Stimulated activated effector memory CD8-positive, alpha-beta T cell treated with anti-CD3 and anti-CD28 coated beads, Interleukin-12 subunit alpha, Interleukin-12 subunit beta, amount 100 ng/mL, for 72 hours (primary cell): ENCODE data around the gene CD320.
"Not testable (repeated sequence)": the region's sequence is repeated elsewhere in the genome, so short reads cannot be mapped to it uniquely, and the experiment has no call there.

Source experiments
- ATAC-seq: fragments of 150-1000 bp; cut with Tn5 transposase; 2 replicates; pipeline ENCODE4 v1.10.0; 2021
- DNase-seq, 2 donors: peaks; one replicate each; pipeline ENCODE4 v3.0.0; 2021 to 2022; ENCODE audit warnings: low spot score in 2 of 2
- H3K27ac Mint-ChIP-seq: one replicate; pipeline ENCODE4 v1.8.0; 2022; ENCODE audit warnings: mild to moderate bottlenecking, mixed read lengths
- H3K36me3 Mint-ChIP-seq: one replicate; pipeline ENCODE4 v1.8.0; 2022; ENCODE audit warnings: mild to moderate bottlenecking, mixed read lengths
- H3K4me1 Mint-ChIP-seq: one replicate; pipeline ENCODE4 v1.8.0; 2022; ENCODE audit warnings: mixed read lengths
- H3K4me3 Mint-ChIP-seq: one replicate; pipeline ENCODE4 v1.8.0; 2022; ENCODE audit warnings: mild to moderate bottlenecking, mixed read lengths
- H3K9me3 Mint-ChIP-seq: one replicate; pipeline ENCODE4 v1.8.0; 2022; ENCODE audit warnings: mixed read lengths

The CD320 gene

DNA sequence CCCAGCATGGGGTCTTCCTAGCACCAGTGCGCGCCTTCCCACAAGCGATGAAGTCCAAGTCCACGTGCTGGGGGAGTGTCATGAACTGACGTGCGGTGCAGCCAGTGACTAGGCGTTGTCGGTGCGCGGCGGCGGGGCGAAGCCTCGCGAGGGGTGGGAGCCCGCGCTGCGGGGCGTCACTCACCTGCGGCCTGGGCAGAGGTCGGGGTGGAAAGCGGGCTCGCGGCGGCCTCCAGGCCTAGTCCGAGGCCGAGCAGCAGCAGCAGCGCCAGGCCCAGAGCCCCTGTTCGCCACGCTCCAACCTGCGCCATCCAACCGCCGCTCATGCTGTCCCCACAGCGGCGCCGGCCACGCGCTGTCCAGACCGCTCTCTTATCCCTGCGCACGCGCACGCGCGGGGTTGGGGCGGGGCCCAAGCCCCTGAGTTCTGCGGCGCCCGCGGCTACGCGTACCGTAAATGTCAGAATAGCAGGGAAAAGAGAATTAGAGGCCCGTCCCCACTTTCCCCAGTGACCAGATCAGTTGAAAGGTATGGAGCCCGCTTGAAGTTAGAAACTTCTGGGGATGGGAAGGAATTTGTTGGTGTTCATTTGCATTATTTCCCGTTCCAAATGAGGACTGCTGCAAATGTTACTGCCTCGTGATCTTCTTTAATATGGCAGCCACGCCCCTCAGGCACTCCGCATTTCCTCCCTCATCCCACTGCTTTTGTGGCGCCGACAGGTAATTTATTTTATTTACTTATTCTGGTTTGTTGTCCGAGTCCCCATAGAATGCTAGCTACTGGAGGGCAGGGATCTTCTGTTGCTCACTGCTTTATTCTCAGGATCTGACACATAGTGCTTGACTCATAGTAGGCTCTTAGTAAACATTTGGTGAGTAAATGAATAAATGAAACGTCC is at the start of gene CD320:
CD320 (minus strand) TSS at position 394 of the 902 bp plus-strand sequence; CDS start at position 326, 68 bp downstream.
- Mint-ChIP-seq H3K36me3 (peaks cover 67% of the 10 kb centered on the region), H3K27ac (peak within 1 kb of the TSS; percentile 46), H3K9me3 (no peaks in the 10 kb centered on the region), H3K4me1 (peaks cover 45% of the 10 kb centered on the region), H3K4me3 (peak within 1 kb of the TSS; percentile 91)
- peak; percentile 92 for ATAC-seq
- DNase-seq: peak; percentile 77 to 95

DNA sequence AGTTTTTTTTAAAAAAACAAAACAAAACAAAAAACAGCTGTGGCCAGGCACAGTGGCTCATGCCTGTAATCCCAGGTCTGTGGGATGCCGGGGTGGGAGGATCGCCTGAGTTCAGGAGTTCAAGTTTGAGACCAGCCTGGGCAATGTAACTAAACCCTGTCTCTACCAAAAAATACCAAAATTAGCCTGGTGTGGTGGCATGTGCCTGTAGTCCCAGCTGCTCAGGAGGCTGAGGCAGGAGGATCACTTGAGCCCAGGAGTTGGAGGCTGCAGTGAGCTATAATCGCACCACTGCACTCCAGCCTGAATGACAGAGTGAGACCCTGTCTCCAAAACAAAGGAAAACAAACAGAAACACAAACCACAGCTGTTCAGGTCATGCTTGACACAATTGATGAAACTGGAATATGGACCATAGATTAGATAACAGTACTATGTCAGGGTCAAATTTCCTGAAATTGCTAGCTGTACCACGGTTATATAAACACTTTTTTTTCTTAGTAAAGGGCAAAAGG is 48.9 kb upstream of the CD320 start:
- no peak overlapping the region for H3K27ac Mint-ChIP-seq
- no peak for ATAC-seq
- H3K4me3 Mint-ChIP-seq: no peak overlapping the region
- DNase-seq: no peak
- H3K9me3 Mint-ChIP-seq: peaks cover 4% of the 10 kb centered on the region
- H3K4me1 Mint-ChIP-seq: peaks cover 21% of the 10 kb centered on the region
- no peaks in the 10 kb centered on the region for H3K36me3 Mint-ChIP-seq

DNA sequence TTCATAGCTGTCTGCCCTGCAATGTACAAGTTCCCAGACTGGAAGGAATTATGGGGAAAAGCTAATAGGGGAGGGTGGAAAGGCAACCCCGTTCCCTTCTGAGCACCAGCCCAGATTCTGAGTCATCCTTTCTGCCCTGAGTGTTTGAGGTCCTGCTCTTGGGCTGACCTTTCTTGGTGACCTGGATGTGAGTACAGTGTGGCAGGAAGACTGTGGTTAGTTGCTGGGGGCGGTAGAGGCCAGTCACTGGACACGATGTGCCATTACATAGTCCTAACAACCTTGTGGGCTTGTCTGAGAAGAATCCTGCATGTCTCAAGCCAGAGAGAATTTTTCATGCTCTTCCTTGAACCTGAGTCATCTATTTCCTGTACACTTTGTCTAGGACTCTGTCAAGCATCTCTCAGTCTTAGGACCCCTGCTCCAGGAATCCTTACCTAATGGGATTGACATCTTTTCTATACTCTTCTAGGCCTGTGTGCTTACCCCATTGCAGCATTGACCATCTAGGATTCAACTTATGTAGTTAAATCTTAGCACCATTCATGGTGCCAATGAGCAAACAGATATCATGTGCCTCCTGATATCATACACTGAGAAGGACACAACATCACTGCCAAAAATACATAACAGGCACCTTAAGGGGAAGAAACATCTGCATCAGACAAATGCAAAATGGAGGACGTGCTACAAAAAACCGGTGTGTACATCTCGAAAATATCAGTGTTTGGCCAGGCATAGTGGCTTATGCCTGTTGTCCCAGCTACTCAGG is 47.7 kb upstream of the CD320 start:
- Mint-ChIP-seq H3K27ac (no peak overlapping the region), H3K4me1 (peaks cover 19% of the 10 kb centered on the region), H3K4me3 (peak overlapping the region; percentile 5), H3K9me3 (peaks cover 4% of the 10 kb centered on the region), H3K36me3 (no peaks in the 10 kb centered on the region)
- ATAC-seq (peak; percentile 87), DNase-seq (no peak)

DNA sequence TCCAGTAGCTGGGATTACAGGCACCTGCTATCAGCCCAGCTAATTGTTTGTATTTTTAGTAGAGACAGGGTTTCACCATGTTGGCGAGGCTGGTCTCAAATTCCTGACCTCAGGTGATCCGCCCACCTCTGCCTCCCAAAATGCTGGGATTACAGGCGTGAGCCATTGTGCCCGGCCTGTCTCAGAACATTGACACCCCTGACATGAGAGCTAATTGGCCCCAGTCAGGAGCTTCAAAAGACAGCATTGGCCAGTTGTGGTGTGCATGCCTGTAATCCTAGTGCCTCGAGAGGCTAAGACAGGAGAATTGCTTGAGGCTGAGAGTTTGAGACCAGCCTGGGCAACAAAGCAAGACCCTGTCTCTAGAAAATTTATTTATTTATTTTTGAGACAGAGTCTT is 44.7 kb upstream of the CD320 start:
- not testable (repeated sequence) for DNase-seq, H3K27ac Mint-ChIP-seq, ATAC-seq, H3K9me3 Mint-ChIP-seq, H3K36me3 Mint-ChIP-seq, H3K4me3 Mint-ChIP-seq
- H3K4me1 Mint-ChIP-seq: peaks cover 19% of the 10 kb centered on the region

DNA sequence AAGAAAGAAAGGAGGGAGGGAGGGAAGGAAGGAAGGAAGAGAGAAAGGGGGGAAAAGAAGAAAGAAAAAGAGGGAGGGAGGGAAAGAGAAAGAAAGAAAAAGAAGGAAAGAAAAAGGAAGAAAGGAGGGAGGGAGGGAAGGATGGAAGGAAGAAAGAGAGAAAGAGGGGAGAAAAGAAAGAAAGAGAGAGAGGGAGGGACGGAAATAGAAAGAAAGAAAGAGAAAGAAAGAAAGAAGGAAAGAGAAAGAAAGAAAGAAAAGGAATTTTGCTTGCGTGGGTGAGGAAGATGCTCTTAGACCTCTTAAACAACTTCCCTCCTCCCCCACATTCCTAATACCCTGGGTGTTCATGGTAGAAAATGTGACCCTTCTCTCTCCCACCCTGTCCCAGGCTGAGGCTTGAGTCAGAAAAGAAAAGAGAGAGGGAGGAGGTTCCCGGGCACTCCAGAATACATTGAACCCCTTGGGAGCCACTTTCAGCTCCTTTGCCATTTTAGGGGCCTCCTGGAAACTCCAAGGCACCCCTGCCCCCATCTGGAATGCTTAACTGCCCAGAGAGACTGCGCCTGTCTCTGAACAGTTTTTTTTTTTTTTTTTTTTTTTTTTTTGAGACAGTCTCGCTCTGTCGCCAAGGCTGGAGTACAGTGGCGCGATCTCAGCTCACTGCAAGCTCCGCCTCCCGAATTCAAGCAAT is 44.1 kb upstream of the CD320 start:
- Mint-ChIP-seq H3K9me3 (peaks cover 4% of the 10 kb centered on the region), H3K27ac (no peak overlapping the region), H3K36me3 (no peaks in the 10 kb centered on the region), H3K4me1 (peaks cover 19% of the 10 kb centered on the region), H3K4me3 (peak overlapping the region; percentile 4)
- no peak for ATAC-seq
- no peak for DNase-seq

GRCh38 chr19:8349629-8350372 is 41.6 kb upstream of the CD320 start:
- not testable (repeated sequence) for H3K27ac Mint-ChIP-seq, H3K4me3 Mint-ChIP-seq, ATAC-seq, H3K4me1 Mint-ChIP-seq, H3K36me3 Mint-ChIP-seq, H3K9me3 Mint-ChIP-seq, DNase-seq

GRCh38 chr19:8343483-8343844 is 35.3 kb upstream of the CD320 start:
- Mint-ChIP-seq H3K9me3 (no peaks in the 10 kb centered on the region), H3K4me3 (peak overlapping the region; percentile 75), H3K4me1 (peaks cover 17% of the 10 kb centered on the region), H3K27ac (no peak overlapping the region), H3K36me3 (no peaks in the 10 kb centered on the region)
- DNase-seq (no peak), ATAC-seq (peak; percentile 1)

- peak; percentile 84 to 94 for DNase-seq
- Mint-ChIP-seq H3K4me1 (peaks cover 17% of the 10 kb centered on the region), H3K4me3 (peak within 1 kb of the TSS; percentile 75), H3K9me3 (no peaks in the 10 kb centered on the region), H3K27ac (no peak within 1 kb of the TSS), H3K36me3 (no peaks in the 10 kb centered on the region)
- peak; percentile 100 for ATAC-seq
Measured at GRCh38 chr19:8342684-8343482, 34.7 kb upstream of the CD320 start, which contains the start of gene KANK3. Gene KANK3, minus strand, starts transcription at chr19:8343262. Its CDS starts 5,434 bp downstream, at chr19:8337828.

DNA sequence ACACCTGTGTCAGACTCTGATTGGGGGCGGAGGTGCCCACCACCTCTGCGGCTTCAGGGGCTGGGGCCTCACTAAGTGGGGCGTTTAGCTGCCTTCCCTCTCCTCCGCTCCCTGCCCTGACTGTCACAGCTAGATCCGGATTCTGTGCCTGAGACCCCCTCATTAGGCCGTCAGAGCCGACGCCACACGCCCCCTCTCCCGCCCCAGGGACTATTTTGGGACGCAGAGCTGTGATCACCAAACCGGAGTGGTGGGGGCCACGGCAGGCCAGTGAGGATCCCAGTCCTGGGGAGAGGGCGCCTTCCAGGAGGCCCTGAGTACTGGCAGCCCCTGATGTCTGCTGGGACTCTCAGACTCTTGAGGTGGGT is 34.1 kb upstream of the CD320 start:
- no peaks in the 10 kb centered on the region for H3K9me3 Mint-ChIP-seq
- H3K4me3 Mint-ChIP-seq: peak overlapping the region; percentile 75
- no peaks in the 10 kb centered on the region for H3K36me3 Mint-ChIP-seq
- H3K4me1 Mint-ChIP-seq: peaks cover 17% of the 10 kb centered on the region
- DNase-seq (no peak), ATAC-seq (no peak)
- H3K27ac Mint-ChIP-seq: no peak overlapping the region

- Mint-ChIP-seq H3K4me1 (peaks cover 17% of the 10 kb centered on the region), H3K4me3 (peak overlapping the region; percentile 75)
- ATAC-seq, H3K36me3 Mint-ChIP-seq, H3K9me3 Mint-ChIP-seq, DNase-seq, H3K27ac Mint-ChIP-seq: not testable (repeated sequence)
Measured at GRCh38 chr19:8341504-8341903, 33.3 kb upstream of the CD320 start.

- Mint-ChIP-seq H3K4me1 (peaks cover 17% of the 10 kb centered on the region), H3K4me3 (no peak overlapping the region), H3K9me3 (no peaks in the 10 kb centered on the region), H3K36me3 (no peaks in the 10 kb centered on the region), H3K27ac (peak overlapping the region; percentile 45)
- ATAC-seq (no peak), DNase-seq (no peak)
Measured at GRCh38 chr19:8340341-8341096, 32.4 kb upstream of the CD320 start.

- Mint-ChIP-seq H3K4me3 (no peak overlapping the region), H3K27ac (no peak overlapping the region), H3K9me3 (no peaks in the 10 kb centered on the region), H3K4me1 (peaks cover 17% of the 10 kb centered on the region), H3K36me3 (no peaks in the 10 kb centered on the region)
- ATAC-seq (no peak), DNase-seq (no peak)
Measured at GRCh38 chr19:8338835-8339234, 30.7 kb upstream of the CD320 start.

DNA sequence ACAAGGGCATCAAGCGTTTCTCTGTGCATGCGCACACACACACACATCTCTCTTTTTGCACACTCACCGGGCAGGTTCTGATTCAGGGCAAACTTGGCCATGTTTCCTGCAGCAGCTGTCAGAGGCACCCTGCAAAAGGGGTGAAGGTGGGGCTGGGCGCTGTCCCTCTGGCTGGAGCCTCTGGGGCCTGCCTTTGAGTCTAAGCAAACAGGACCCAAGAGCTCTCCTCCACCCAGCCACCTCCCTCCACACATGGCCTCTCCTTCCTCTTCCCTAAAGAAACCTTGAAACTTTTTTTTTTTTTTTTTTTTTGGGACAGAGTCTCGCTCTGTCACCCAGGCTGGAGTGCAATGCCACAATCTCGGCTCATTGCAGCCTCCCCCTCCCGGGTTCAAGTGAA is 29.6 kb upstream of the CD320 start:
- Mint-ChIP-seq H3K36me3 (no peaks in the 10 kb centered on the region), H3K4me1 (peaks cover 8% of the 10 kb centered on the region), H3K4me3 (no peak overlapping the region), H3K27ac (no peak overlapping the region), H3K9me3 (no peaks in the 10 kb centered on the region)
- ATAC-seq (no peak), DNase-seq (no peak)
